ENCODE results near the gene LENG1. TPM values are rescaled to one million over a fixed set of nuclear protein-coding genes. Genes with fewer than 3 reads are reported as not detected.

LENG1 gene
- total RNA-seq, 1 experiment from 2014 or later, result 11.2 TPM

DNA sequence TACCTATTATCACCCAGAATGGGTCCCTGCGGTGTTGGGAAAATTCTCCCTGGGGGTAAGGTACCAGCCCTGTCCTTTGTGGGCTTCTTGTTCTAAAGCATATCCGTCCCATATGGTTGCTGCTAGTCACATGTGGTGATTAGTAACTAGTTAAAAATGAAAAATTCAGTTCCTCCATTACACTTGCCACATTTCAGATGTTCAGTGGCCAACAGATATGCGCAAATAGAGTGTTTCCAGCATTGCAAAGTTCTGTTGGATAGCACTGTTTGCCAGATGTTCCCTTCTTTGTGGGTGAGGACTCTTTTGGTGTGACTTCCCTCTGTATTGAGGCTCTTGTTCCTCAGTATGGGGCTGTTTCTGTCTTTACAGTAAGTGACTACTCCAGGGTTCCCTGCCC lies 18.2 kb downstream of the LENG1 start:
- H3K4me3 ChIP-seq (ENCODE audit: low read depth in 2 of 2, low read length in 2 of 2), result no peak overlapping the region
- no peak for DNase-seq (ENCODE audit: low read depth, low spot score)

DNA sequence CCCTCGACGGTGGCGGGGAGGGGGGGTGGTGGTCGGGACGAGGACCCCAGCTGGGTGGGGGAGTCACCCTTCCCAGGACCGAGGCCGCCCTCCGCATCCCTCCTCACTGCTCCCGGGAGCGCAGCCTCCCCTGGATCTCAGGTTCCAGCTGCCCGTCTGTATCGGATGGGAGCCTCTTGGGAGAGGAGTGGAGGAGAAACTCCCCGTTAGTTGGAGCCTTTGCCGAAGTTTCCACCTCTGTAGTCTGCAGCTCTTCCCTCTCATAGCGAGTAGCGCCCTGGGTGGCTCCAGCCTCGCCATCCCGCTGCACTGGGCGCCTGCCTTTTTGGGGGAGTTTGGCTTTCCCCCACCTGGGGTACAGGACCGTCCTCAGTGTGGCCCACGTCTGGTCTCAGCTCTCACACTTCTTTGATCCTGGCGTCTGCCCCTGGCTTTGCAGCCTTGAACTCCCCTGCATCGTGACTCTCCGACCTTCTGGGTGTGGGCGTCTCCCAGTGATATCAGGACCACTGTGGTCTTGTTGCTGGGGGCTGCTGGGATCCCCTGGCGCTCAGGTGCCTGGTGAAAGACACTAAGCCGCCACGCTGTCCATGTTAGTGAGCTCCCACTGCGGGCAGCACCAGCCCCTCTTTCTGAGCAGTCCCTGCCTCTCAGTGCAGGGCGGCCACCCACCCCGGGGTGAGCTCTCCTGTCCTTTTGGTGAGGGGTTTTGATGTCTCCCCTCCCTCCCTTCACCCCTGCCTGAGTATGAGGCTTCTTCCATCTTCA lies 20.8 kb downstream of the LENG1 start:
- CTCF ChIA-PET, result interaction anchor here (1.8 kb wide), 1 partner anchor 346 kb away, joined by 5 read pairs; no protein-coding TSS in a partner anchor
- DNase-seq (ENCODE audit: low read depth, low spot score) (no peak), ATAC-seq (no peak)
- Histone ChIP-seq H3K36me3 (ENCODE audit: control insufficient read depth, insufficient read depth, low read length) (peaks cover 16% of the 10 kb centered on the region), H3K4me1 (ENCODE audit: control insufficient read depth, insufficient read depth, low read length) (peaks cover 30% of the 10 kb centered on the region), H3K27me3 (ENCODE audit: control insufficient read depth, insufficient read depth, low read length) (no peaks in the 10 kb centered on the region), H3K27ac (ENCODE audit: low read length) (peak overlapping the region; percentile 89), H3K9me3 (ENCODE audit: control insufficient read depth, insufficient read depth, low read depth, low read length) (no peaks in the 10 kb centered on the region), H3K4me3 (ENCODE audit: low read depth in 2 of 2, low read length in 2 of 2) (peak overlapping the region; percentile 68 to 78)
- intact Hi-C loops (cut with micrococcal nuclease; ENCODE audit: unreplicated experiment) (no loop called here), in situ Hi-C loops (cut with HindIII; ENCODE audit: low pct_unique_long_range_greater_than_20kb, low sequenced_read_pairs) (no loop called here)
- POLR2A ChIA-PET, result no interaction called here
- no TSS peak for BruUV-seq (replicated peaks)
- TF ChIP-seq REST (IDR thresholded peaks at IDR 0.05; ENCODE audit: insufficient read depth in 1 of 2, low read depth in 2 of 2, low read length in 1 of 2) (no peak), TCF7L2 (IDR thresholded peaks at IDR 0.05; ENCODE audit: low read depth, low read length) (0 out of 2 replicates have a peak, but pooled peaks have one; percentile 30)

More for the DNA sequence above, 18.2 kb downstream of the LENG1 start:
- intact Hi-C loops (cut with micrococcal nuclease; ENCODE audit: unreplicated experiment) (no loop called here), in situ Hi-C loops (cut with HindIII; ENCODE audit: low pct_unique_long_range_greater_than_20kb, low sequenced_read_pairs) (no loop called here)
- no peak for TF ChIP-seq SIN3A (IDR thresholded peaks at IDR 0.05; ENCODE audit: borderline replicate concordance, insufficient read depth, low read depth, low read length)
- BruUV-seq (replicated peaks), result no TSS peak
- no peaks in the 10 kb centered on the region for H3K9me3 ChIP-seq (ENCODE audit: control insufficient read depth, insufficient read depth, low read depth, low read length)
- H3K27ac ChIP-seq (ENCODE audit: low read length), result peak overlapping the region; percentile 36; the same call in 1 of the 2 replicates
- H3K4me1 ChIP-seq (ENCODE audit: control insufficient read depth, insufficient read depth, low read length), result peaks cover 26% of the 10 kb centered on the region
- ChIA-PET CTCF (no interaction called here), POLR2A (interaction anchor here (0.6 kb wide), 1 partner anchor 25 kb away, joined by 4 read pairs; no protein-coding TSS in a partner anchor)
- H3K36me3 ChIP-seq (ENCODE audit: control insufficient read depth, insufficient read depth, low read length), result peaks cover 40% of the 10 kb centered on the region
- no peaks in the 10 kb centered on the region for H3K27me3 ChIP-seq (ENCODE audit: control insufficient read depth, insufficient read depth, low read length)
- no peak for ATAC-seq

DNA sequence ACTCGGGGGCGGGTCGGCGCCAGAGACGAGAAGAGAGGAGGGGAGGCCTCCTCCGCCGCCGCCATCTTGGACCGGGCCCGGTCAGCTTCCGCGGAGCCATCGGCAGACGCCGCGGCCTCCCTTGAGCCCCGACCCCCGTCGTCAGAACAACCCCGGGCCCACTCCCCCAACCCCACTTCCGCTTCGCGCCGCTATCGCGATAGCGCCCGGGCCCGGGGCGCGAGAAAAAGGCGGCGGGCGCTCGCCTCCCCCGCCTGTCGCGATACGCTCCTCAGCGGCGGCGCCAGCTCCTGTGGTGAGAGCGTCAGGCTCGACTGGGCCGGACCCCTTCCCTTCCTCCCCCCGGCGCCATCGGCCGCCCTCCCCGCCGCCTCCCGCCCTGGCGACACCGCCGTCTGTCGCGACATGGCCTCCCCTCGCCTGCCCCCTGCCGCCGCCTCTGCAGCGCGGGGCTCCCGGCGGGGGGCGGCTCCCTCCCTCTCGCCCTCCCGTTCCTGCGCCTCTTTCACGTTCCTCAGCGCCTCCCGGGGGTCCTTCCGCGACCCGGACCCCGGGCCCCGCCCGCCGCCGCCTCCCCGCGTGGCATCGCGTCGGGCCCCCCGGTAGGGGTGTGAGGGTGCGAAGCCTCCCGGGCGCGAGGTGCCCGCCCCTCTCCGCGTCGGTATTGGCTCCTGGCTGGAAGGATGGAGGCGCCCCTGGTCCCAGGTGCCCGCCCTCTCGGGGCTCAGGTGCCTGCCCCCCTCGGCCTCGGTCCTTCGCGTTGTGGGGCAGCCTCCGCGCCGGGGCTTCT lies 21.6 kb downstream of the LENG1 start, which contains the start of gene CNOT3:
TSS of gene CNOT3 (plus strand) at position 64 of the 790 bp plus-strand sequence. CDS start 5,217 bp downstream, outside the sequence.
- Histone ChIP-seq H3K4me3 (ENCODE audit: low read depth in 2 of 2, low read length in 2 of 2) (peak within 1 kb of the TSS; percentile 68 to 97), H3K36me3 (ENCODE audit: control insufficient read depth, insufficient read depth, low read length) (peaks cover 8% of the 10 kb centered on the region), H3K27ac (ENCODE audit: low read length) (peak within 1 kb of the TSS; percentile 95), H3K9me3 (ENCODE audit: control insufficient read depth, insufficient read depth, low read depth, low read length) (no peaks in the 10 kb centered on the region), H3K4me1 (ENCODE audit: control insufficient read depth, insufficient read depth, low read length) (peaks cover 30% of the 10 kb centered on the region), H3K27me3 (ENCODE audit: control insufficient read depth, insufficient read depth, low read length) (no peaks in the 10 kb centered on the region)
- BruUV-seq (replicated peaks), result no TSS peak
- ChIA-PET CTCF (interaction anchor here (0.7 to 1.8 kb wide), 2 partner anchors 20 to 345 kb away, joined by 4 to 5 read pairs; no protein-coding TSS in a partner anchor), POLR2A (interaction anchor here (1.2 kb wide), 2 partner anchors 20 to 21 kb away, joined by 3 to 4 read pairs; partner anchors contain the start of gene LENG1)
- TF ChIP-seq REST (IDR thresholded peaks at IDR 0.05; ENCODE audit: insufficient read depth in 1 of 2, low read depth in 2 of 2, low read length in 1 of 2) (no peak), TCF7L2 (IDR thresholded peaks at IDR 0.05; ENCODE audit: low read depth, low read length) (no peak), POLR2AphosphoS5 (IDR thresholded peaks at IDR 0.05; ENCODE audit: low read depth, low read length) (peak; percentile 87), CTCF (IDR thresholded peaks at IDR 0.05) (no peak), SIN3A (IDR thresholded peaks at IDR 0.05; ENCODE audit: borderline replicate concordance, insufficient read depth, low read depth, low read length) (peak; percentile 81; the same call in 1 of the 2 replicates)
- ATAC-seq (no peak), DNase-seq (ENCODE audit: low read depth, low spot score) (no peak)
- in situ Hi-C loops (cut with HindIII; ENCODE audit: low pct_unique_long_range_greater_than_20kb, low sequenced_read_pairs) (no loop called here), intact Hi-C loops (cut with micrococcal nuclease; ENCODE audit: unreplicated experiment) (no loop called here)
